Activated CD8-positive, alpha-beta T cell treated with anti-CD3 and anti-CD28 coated beads for 36 hours (primary cell): ENCODE data around the gene UGT1A3. TPM values are rescaled to one million over a fixed set of nuclear protein-coding genes. Genes with fewer than 3 reads are reported as not detected.

ENCODE experiments used
- ATAC-seq: fragments of 200-7000 bp; cut with Tn5 transposase; one replicate; pipeline ENCODE4 v1.10.0; 2021; ENCODE audit warnings: mild to moderate bottlenecking, moderate library complexity
- CTCF ChIA-PET: fragments of 350-600 bp; sonication (Branson Sonifier 250); formaldehyde crosslinking; loops from one replicate; lab custom pipeline; 2021; ENCODE audit warnings: antibody characterized with exemption; lab: Charles Lee
- POLR2A ChIA-PET: fragments of 350-600 bp; sonication (Branson Sonifier 250); formaldehyde crosslinking; loops from one replicate; lab custom pipeline; 2021; ENCODE audit warnings: antibody characterized with exemption; lab: Charles Lee
- DNase-seq: peaks from one replicate; pipeline ENCODE4 v3.0.0-alpha.2; 2020
- H3K27ac Mint-ChIP-seq: one replicate; pipeline ENCODE4 v1.8.0; 2021; ENCODE audit warnings: mild to moderate bottlenecking, mixed read lengths
- H3K27me3 Mint-ChIP-seq: one replicate; pipeline ENCODE4 v1.8.0; 2021; ENCODE audit warnings: mixed read lengths
- H3K36me3 Mint-ChIP-seq: one replicate; pipeline ENCODE4 v1.8.0; 2021; ENCODE audit warnings: low read depth, mixed read lengths
- H3K4me1 Mint-ChIP-seq: one replicate; pipeline ENCODE4 v1.8.0; 2021; ENCODE audit warnings: low read depth, mixed read lengths
- H3K4me3 Mint-ChIP-seq: one replicate; pipeline ENCODE4 v1.8.0; 2021; ENCODE audit warnings: mild to moderate bottlenecking, moderate library complexity, mixed read lengths
- H3K9me3 Mint-ChIP-seq: one replicate; pipeline ENCODE4 v1.8.0; 2021; ENCODE audit warnings: mixed read lengths
- CTCF ChIP-seq: fragments of 200-600 bp; IDR thresholded peaks from one replicate; pipeline ENCODE4 v1.8.0; 2022; ENCODE audit warnings: antibody characterized with exemption, mild to moderate bottlenecking
- intact Hi-C: fragments of 100-400 bp; cut with micrococcal nuclease; formaldehyde crosslinking; loops from one replicate; pipeline ENCODE4 v1.10.0; 2022
- total RNA-seq, 2 experiments: library from RNA; stranded (reverse); gene quantifications; one replicate each; pipeline ENCODE4 v1.2.3, GENCODE V29; 2021

Gene UGT1A3
- total RNA-seq, 2 experiments from 2014 or later, result not detected

- H3K4me3 Mint-ChIP-seq, result no peak overlapping the region
- no peak for DNase-seq
- peaks cover 8% of the 10 kb centered on the region for H3K27me3 Mint-ChIP-seq
- no peak overlapping the region for H3K27ac Mint-ChIP-seq
- no peak for TF ChIP-seq CTCF
- no peaks in the 10 kb centered on the region for H3K36me3 Mint-ChIP-seq
- CTCF ChIA-PET, result no interaction called here
- no peaks in the 10 kb centered on the region for H3K9me3 Mint-ChIP-seq
- POLR2A ChIA-PET, result no interaction called here
- no peaks in the 10 kb centered on the region for H3K4me1 Mint-ChIP-seq
- no peak for ATAC-seq
- intact Hi-C loops, result no loop called here
Observed at GRCh38 chr2:233706720-233707119, 22.1 kb upstream of the UGT1A3 start.

- Mint-ChIP-seq H3K9me3 (no peaks in the 10 kb centered on the region), H3K4me1 (no peaks in the 10 kb centered on the region), H3K36me3 (no peaks in the 10 kb centered on the region), H3K4me3 (no peak overlapping the region), H3K27me3 (peaks cover 5% of the 10 kb centered on the region), H3K27ac (no peak overlapping the region)
- intact Hi-C loops, result no loop called here
- ChIA-PET POLR2A (interaction anchor here (0.6 kb wide), 1 partner anchor 13 kb away, joined by 3 read pairs; no protein-coding TSS in a partner anchor), CTCF (no interaction called here)
- TF ChIP-seq CTCF, result no peak
- no peak for DNase-seq
- no peak for ATAC-seq
Observed at GRCh38 chr2:233707940-233708644, 20.8 kb upstream of the UGT1A3 start.

- Mint-ChIP-seq H3K36me3 (no peaks in the 10 kb centered on the region), H3K27me3 (peaks cover 5% of the 10 kb centered on the region), H3K4me3 (no peak overlapping the region), H3K27ac (no peak overlapping the region), H3K4me1 (peaks cover 5% of the 10 kb centered on the region), H3K9me3 (no peaks in the 10 kb centered on the region)
- ChIA-PET POLR2A (interaction anchor here (0.6 kb wide), 1 partner anchor 14 kb away, joined by 3 read pairs; no protein-coding TSS in a partner anchor), CTCF (no interaction called here)
- no peak for ATAC-seq
- TF ChIP-seq CTCF, result no peak
- DNase-seq, result no peak
- intact Hi-C loops, result no loop called here
Observed at GRCh38 chr2:233708942-233709341, 19.9 kb upstream of the UGT1A3 start.

GRCh38 chr2:233711312-233712008 is 17.4 kb upstream of the UGT1A3 start:
- Mint-ChIP-seq H3K4me3 (no peak overlapping the region), H3K27me3 (peaks cover 8% of the 10 kb centered on the region), H3K4me1 (peaks cover 9% of the 10 kb centered on the region), H3K27ac (no peak overlapping the region), H3K9me3 (no peaks in the 10 kb centered on the region), H3K36me3 (no peaks in the 10 kb centered on the region)
- CTCF ChIA-PET, result interaction anchor here (0.7 to 1.5 kb wide), 9 partner anchors 10 to 279 kb away, joined by 3 to 5 read pairs (median 3); no protein-coding TSS in a partner anchor
- TF ChIP-seq CTCF, result peak; percentile 89
- peak; percentile 70 for ATAC-seq
- intact Hi-C loops, result no loop called here
- POLR2A ChIA-PET, result no interaction called here
- peak; percentile 80 for DNase-seq
